ENCODE data around the gene PTPRD.

GRCh38 chr9:8282535-8282934 is 2330.3 kb downstream of the PTPRD start:
- TF ChIP-seq EZH2 (IDR thresholded peaks at IDR 0.05; ENCODE audit: low read depth, unreplicated experiment) (no peak), POLR2AphosphoS5 (IDR thresholded peaks at IDR 0.05; ENCODE audit: low read depth) (no peak), CTCF (conservative IDR thresholded peaks at IDR 0.05; ENCODE audit: low read depth in 2 of 2) (no peak), CREB1 (CRISPR knock-in tag; IDR thresholded peaks at IDR 0.05; ENCODE audit: low read depth) (no peak), REST (IDR thresholded peaks at IDR 0.05; ENCODE audit: unreplicated experiment) (no peak), JUNB (IDR thresholded peaks at IDR 0.05; ENCODE audit: unreplicated experiment) (no peak), EZH2phosphoT487 (IDR thresholded peaks at IDR 0.05; ENCODE audit: unreplicated experiment) (no peak), NANOG (IDR thresholded peaks at IDR 0.05; ENCODE audit: borderline replicate concordance) (no peak), STAT1 (IDR thresholded peaks at IDR 0.05; ENCODE audit: unreplicated experiment) (no peak), ZNF114 (CRISPR knock-in tag; IDR thresholded peaks at IDR 0.05) (no peak), ETS1 (IDR thresholded peaks at IDR 0.05) (no peak)
